ENCODE measurements around the gene TCEAL9.

DNA sequence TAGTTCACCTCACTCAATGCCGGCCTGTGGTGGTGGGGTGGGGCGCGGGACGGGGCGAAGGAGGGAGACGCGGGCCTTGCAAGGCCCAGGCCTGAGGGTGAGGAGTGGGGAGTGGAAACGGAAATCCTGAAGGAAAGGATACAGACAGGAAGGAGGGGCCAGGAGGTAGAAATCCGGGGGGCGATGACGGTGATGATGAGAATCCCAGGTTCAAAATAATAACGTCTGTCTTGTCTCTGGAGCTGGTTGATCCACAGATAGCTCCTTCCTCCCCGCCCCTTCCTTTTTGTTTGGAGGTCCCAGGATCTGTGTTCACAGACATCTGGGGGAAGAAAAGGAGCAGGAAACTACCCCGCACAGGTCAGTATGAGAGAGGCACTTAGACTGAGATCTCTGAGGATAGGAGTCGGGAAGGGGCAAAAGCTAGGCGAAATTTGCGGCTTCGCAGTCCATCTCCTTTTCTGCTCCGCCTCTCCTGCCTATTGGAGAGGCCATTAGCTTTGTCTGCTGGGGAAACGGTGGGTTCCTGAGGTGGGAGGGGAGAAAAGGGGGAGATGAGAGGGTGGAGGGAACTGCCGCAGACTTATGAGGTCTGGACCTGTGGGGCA lies 25.5 kb upstream of the TCEAL9 start:
- TF ChIP-seq, protein P1, sequence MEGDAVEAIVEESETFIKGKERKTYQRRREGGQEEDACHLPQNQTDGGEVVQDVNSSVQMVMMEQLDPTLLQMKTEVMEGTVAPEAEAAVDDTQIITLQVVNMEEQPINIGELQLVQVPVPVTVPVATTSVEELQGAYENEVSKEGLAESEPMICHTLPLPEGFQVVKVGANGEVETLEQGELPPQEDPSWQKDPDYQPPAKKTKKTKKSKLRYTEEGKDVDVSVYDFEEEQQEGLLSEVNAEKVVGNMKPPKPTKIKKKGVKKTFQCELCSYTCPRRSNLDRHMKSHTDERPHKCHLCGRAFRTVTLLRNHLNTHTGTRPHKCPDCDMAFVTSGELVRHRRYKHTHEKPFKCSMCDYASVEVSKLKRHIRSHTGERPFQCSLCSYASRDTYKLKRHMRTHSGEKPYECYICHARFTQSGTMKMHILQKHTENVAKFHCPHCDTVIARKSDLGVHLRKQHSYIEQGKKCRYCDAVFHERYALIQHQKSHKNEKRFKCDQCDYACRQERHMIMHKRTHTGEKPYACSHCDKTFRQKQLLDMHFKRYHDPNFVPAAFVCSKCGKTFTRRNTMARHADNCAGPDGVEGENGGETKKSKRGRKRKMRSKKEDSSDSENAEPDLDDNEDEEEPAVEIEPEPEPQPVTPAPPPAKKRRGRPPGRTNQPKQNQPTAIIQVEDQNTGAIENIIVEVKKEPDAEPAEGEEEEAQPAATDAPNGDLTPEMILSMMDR (IDR thresholded peaks at IDR 0.05), result no peak
- no peak for TF ChIP-seq POLR2A (IDR thresholded peaks at IDR 0.05)
- TF ChIP-seq POLR2AphosphoS5 (IDR thresholded peaks at IDR 0.05), result no peak

All from prostate gland (tissue), 2 donors.